AG09319 (cell line): ENCODE measurements around the gene ATG10.

Experiments
- DNase-seq: peaks from one replicate; pipeline ENCODE4 v3.0.0-alpha.2; 2010; ENCODE audit warnings: low read depth; ENCODE audit errors: extremely low read depth
- TF ChIP-seq, protein P1 (sequence below): IDR thresholded peaks from 2 replicates; pipeline ENCODE4 v1.5.1; 2011; ENCODE audit warnings: low read depth, mild to moderate bottlenecking, inconsistent platforms, low read length, moderate library complexity

ATG10 gene

DNA sequence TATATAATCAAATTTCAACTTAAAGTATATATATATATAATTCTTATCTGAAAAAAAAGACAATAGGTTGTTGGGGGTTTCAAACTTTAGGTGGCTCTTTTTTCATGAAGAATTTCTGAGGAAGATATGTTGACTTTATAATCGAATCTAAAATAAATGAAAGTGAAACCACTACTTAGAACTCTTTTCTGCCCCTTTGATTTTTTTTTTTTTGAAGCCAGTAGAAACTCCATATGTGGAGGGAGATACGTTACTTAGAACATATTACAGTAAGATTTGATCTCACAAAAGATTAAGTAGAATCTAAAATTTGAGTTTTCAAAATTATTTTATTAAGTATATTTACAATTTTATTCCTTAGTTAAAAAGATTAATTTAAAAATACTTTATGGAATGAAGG lies 96.9 kb downstream of the ATG10 start:
- TF ChIP-seq, protein P1, sequence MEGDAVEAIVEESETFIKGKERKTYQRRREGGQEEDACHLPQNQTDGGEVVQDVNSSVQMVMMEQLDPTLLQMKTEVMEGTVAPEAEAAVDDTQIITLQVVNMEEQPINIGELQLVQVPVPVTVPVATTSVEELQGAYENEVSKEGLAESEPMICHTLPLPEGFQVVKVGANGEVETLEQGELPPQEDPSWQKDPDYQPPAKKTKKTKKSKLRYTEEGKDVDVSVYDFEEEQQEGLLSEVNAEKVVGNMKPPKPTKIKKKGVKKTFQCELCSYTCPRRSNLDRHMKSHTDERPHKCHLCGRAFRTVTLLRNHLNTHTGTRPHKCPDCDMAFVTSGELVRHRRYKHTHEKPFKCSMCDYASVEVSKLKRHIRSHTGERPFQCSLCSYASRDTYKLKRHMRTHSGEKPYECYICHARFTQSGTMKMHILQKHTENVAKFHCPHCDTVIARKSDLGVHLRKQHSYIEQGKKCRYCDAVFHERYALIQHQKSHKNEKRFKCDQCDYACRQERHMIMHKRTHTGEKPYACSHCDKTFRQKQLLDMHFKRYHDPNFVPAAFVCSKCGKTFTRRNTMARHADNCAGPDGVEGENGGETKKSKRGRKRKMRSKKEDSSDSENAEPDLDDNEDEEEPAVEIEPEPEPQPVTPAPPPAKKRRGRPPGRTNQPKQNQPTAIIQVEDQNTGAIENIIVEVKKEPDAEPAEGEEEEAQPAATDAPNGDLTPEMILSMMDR, result no peak
- no peak for DNase-seq

DNA sequence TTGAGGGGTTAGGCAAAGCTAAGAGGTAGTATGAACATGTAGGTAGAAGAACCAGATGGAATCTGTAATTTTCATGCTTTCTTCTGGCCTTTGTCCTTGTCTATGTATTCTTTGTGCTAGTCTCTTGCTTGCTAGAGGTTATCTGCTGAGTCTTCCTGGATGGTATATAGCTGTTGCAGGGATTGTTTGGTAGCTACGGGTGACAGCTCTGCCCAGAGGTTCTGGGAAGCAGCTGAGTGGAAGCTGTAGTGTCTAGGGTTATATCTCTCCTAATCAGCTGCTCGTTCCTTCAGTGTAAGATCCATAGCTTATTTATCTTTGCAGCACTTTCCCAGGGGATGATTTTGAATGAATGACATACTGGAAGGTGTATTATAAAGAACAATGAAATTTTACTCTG lies 100.3 kb downstream of the ATG10 start:
- TF ChIP-seq, protein P1, result no peak
- DNase-seq, result no peak

DNA sequence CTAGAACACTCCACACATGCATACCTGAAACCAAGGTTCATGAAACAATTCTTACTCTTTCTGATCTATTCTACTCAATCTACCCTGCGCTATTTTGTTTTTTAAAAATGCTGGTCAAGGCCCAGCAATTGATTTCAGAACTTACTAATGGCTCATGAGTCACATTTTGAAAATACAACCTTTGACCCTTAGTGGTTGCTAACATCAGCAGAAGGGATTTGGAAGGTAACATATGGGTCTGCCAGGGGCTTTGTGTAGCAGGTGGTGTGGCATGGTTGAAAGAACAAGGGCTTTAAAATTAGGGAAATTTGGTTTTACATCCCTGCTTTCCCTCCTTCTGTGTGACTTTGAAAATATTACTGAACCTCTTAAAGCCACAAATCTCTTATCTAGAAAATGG lies 101.4 kb downstream of the ATG10 start:
- DNase-seq, result no peak
- TF ChIP-seq, protein P1, result no peak

- no peak for DNase-seq
- TF ChIP-seq, protein P1, result no peak
Measured at GRCh38 chr5:82074950-82075349, 103.1 kb downstream of the ATG10 start.

DNA sequence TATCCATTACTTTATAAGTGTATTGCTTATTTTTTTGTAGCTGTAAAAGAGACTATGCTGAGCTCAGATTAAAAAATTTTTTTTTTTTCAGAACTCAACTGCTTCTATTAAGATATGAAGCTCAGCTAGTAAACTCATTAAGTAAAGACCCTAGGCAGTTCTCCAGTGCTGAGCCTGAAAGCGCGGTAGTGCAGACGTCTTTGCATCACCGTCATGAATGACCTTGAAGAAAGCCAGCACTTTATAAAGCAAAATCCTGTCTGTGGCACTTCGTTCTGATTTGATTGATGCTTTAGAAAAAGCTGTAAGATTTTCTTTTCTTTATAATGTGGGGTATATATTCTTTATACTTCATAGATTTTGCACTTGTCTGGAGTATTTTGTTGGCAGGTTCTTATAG lies 105.7 kb downstream of the ATG10 start:
- TF ChIP-seq, protein P1, result no peak
- DNase-seq, result no peak

- TF ChIP-seq, protein P1, result no peak
- DNase-seq, result no peak
Measured at GRCh38 chr5:82091617-82092016, 119.8 kb downstream of the ATG10 start.

DNA sequence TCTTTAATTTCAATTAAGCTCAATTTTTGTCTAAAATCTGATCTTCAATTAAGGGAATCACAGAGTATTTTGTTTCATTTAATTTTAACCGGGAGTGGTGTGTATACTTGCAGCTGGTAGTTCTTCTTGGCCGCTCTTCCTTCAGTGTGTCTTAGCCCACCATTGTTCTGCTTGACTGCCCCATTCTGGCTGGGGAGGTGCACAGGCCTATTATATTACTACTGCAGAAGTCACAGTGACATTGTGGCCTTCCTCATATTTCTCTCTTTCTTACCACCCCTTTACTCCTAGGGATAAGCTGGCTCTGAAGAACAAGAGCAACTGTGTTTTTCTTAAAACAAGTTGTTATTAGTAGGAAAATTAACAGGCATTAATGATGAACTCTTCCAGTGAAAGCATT lies 123.7 kb downstream of the ATG10 start:
- DNase-seq, result no peak
- TF ChIP-seq, protein P1, result no peak
